T1000 (cell line): ENCODE measurements around the gene PRAMEF20.

ENCODE experiments used
- DNase-seq: peaks from one replicate; lab custom pipeline; 2025; ENCODE audit warnings: mixed read lengths; lab: John Stamatoyannopoulos, UW

The PRAMEF20 gene

DNA sequence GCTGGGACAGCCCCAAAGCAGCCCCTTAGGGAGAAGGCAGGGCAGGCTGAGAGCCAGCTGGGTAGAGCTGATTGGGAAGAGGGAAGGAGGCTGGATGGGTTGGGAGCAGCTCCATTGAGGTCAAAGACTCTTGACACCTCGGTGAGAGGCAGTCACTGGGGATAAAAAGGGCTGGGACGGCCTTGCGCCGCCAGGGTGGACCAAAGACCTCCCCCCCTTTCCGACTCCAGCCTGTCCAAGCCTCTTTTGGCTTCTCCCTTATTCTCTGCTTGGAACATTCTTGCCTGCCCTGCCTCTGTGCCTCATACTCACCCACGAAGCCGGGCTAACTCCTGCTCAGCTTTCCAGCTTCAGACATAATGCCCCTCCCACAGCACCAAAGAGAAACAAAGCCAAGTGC, 52.4 kb downstream of the PRAMEF20 start:
- DNase-seq = no peak

DNA sequence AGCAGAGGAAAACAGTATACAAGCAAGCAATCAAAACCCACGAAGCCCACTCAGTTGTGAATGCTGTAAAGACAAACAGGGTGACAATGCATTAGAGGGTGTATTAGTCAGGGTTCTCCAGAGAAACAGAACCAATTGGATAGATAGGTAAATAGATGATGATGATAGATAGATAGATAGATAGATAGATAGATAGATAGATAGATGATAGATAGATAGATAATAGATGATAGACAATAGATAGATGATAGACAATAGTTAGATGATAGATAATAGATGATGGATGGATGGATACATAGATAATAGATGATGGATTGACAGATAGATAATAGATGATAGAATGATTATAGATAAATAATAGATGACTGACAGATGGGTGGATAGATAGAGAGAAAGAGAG, 55.3 kb downstream of the PRAMEF20 start:
- no peak for DNase-seq

DNA sequence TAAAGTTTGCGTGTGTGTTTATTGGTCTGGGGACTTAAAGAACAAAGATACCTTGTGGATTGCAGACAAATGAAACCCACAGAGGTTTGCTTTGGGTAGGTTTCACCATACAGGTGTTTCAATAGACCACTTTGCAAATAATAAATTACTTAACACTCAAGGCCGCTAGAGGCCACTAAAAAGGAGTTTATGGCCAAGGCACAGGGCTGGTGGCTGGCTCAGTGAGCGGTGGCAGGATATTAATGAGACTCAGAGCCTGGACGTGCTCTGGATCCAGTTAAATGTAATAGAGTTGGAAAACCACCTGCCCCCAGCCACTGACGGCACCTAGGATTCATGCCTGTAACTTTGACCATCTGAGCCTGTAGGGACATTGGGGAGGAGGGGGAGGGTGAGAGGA, 59.1 kb downstream of the PRAMEF20 start:
- no peak for DNase-seq
